Gastrocnemius medialis (tissue), 4 donors: Measurements from ENCODE around the gene STXBP2.

Source experiments
- CTCF ChIP-seq, 5 experiments: fragments of 450-650 bp in 3 of 5; fragments of 200-600 bp in 2 of 5; sonication (generic) in 2 of 5; IDR thresholded peaks in 4 of 5; conservative IDR thresholded peaks in 1 of 5; 1 replicate in 4 of 5; 2 replicates in 1 of 5; pipeline ENCODE4 v1.5.1; 2016 to 2019; ENCODE audit warnings: antibody characterized with exemption in 5 of 5, mild to moderate bottlenecking in 3 of 5, moderate library complexity in 3 of 5
- POLR2A ChIP-seq, 2 donors: fragments of 450-650 bp; IDR thresholded peaks; one replicate each; pipeline ENCODE4 v1.6.1; 2017; ENCODE audit warnings: antibody characterized with exemption in 2 of 2, mild to moderate bottlenecking in 2 of 2, moderate library complexity in 2 of 2

- TF ChIP-seq POLR2A (IDR thresholded peaks at IDR 0.05) = no peak
- no peak for TF ChIP-seq CTCF (IDR thresholded peaks at IDR 0.05 in 4 of 5, conservative IDR thresholded peaks at IDR 0.05 in 1 of 5)
Measured at GRCh38 chr19:7692417-7693088, 55.6 kb downstream of the STXBP2 start.
